Stimulated activated memory B cell treated with anti-CD40 and anti-IgM and Interleukin-4, amounts not matched to agents 10 μg/mL and 1 μg/mL and 100 μg/mL, for 72 hours (primary cell): ENCODE results near the gene AMELY.
"Not testable (repeated sequence)": the region's sequence is repeated elsewhere in the genome, so short reads cannot be mapped to it uniquely, and the experiment has no call there.

Experiments
- ATAC-seq: fragments of 150-1000 bp; cut with Tn5 transposase; 2 replicates; pipeline ENCODE4 v1.10.0; 2021
- H3K27ac Mint-ChIP-seq: one replicate; pipeline ENCODE4 v1.8.0; 2022; ENCODE audit warnings: mild to moderate bottlenecking, mixed read lengths
- H3K27me3 Mint-ChIP-seq: one replicate; pipeline ENCODE4 v1.8.0; 2022; ENCODE audit warnings: mixed read lengths
- H3K36me3 Mint-ChIP-seq: one replicate; pipeline ENCODE4 v1.8.0; 2022; ENCODE audit warnings: mixed read lengths
- H3K4me1 Mint-ChIP-seq: one replicate; pipeline ENCODE4 v1.8.0; 2022; ENCODE audit warnings: mixed read lengths
- H3K4me3 Mint-ChIP-seq: one replicate; pipeline ENCODE4 v1.8.0; 2022; ENCODE audit warnings: mild to moderate bottlenecking, moderate library complexity, mixed read lengths
- H3K9me3 Mint-ChIP-seq: one replicate; pipeline ENCODE4 v1.8.0; 2022; ENCODE audit warnings: mixed read lengths

The AMELY gene

GRCh38 chrY:6902116-6902515, 9.4 kb downstream of the AMELY start:
- ATAC-seq, result not testable (repeated sequence)

GRCh38 chrY:6895236-6895635, 16.3 kb downstream of the AMELY start:
- H3K36me3 Mint-ChIP-seq, result no peaks in the 10 kb centered on the region
- H3K4me1 Mint-ChIP-seq, result no peaks in the 10 kb centered on the region

More at GRCh38 chrY:6902116-6902515, 9.4 kb downstream of the AMELY start:
- H3K36me3 Mint-ChIP-seq, H3K4me3 Mint-ChIP-seq, H3K27me3 Mint-ChIP-seq, H3K4me1 Mint-ChIP-seq, H3K27ac Mint-ChIP-seq, H3K9me3 Mint-ChIP-seq: not testable (repeated sequence)

GRCh38 chrY:6894496-6894895, 17.1 kb downstream of the AMELY start:
- Mint-ChIP-seq H3K27ac (no peak overlapping the region), H3K36me3 (no peaks in the 10 kb centered on the region), H3K4me1 (no peaks in the 10 kb centered on the region), H3K4me3 (no peak overlapping the region), H3K27me3 (no peaks in the 10 kb centered on the region), H3K9me3 (no peaks in the 10 kb centered on the region)
- no peak for ATAC-seq

More at GRCh38 chrY:6895236-6895635, 16.3 kb downstream of the AMELY start:
- ATAC-seq, result no peak
- Mint-ChIP-seq H3K27me3 (no peaks in the 10 kb centered on the region), H3K27ac (no peak overlapping the region), H3K4me3 (no peak overlapping the region), H3K9me3 (no peaks in the 10 kb centered on the region)

GRCh38 chrY:6849384-6849783, 62.2 kb downstream of the AMELY start:
- H3K36me3 Mint-ChIP-seq, result no peaks in the 10 kb centered on the region
- no peaks in the 10 kb centered on the region for H3K4me1 Mint-ChIP-seq
- H3K4me3 Mint-ChIP-seq, result no peak overlapping the region
- no peak overlapping the region for H3K27ac Mint-ChIP-seq
- no peaks in the 10 kb centered on the region for H3K27me3 Mint-ChIP-seq
- ATAC-seq, result no peak
- no peaks in the 10 kb centered on the region for H3K9me3 Mint-ChIP-seq

GRCh38 chrY:6842650-6843049, 68.9 kb downstream of the AMELY start:
- H3K4me3 Mint-ChIP-seq, H3K9me3 Mint-ChIP-seq, H3K27me3 Mint-ChIP-seq, H3K4me1 Mint-ChIP-seq, ATAC-seq, H3K36me3 Mint-ChIP-seq, H3K27ac Mint-ChIP-seq: not testable (repeated sequence)
